Skeletal muscle satellite cell (primary cell): ENCODE measurements around the gene PER1.

ENCODE experiments used
- H3K27me3 ChIP-seq: 2 replicates; pipeline ENCODE4 v1.7.0; 2013; ENCODE audit warnings: low read length; ENCODE audit not compliant: control insufficient read depth, insufficient read depth
- H3K36me3 ChIP-seq: 2 replicates; pipeline ENCODE4 v1.7.0; 2013; ENCODE audit warnings: mild to moderate bottlenecking, control low read depth, low read length; ENCODE audit not compliant: insufficient read depth
- H3K4me1 ChIP-seq: 2 replicates; pipeline ENCODE4 v1.7.0; 2013; ENCODE audit warnings: low read length; ENCODE audit not compliant: control insufficient read depth, insufficient read depth
- H3K4me2 ChIP-seq: 2 replicates; pipeline ENCODE4 v1.7.0; 2013; ENCODE audit warnings: mild to moderate bottlenecking, low read length
- H3K4me3 ChIP-seq: 2 replicates; pipeline ENCODE4 v1.7.0; 2013; ENCODE audit warnings: low read length
- H3K9ac ChIP-seq: 2 replicates; pipeline ENCODE4 v1.7.0; 2013; ENCODE audit warnings: mild to moderate bottlenecking, low read depth, low read length, moderate library complexity
- H3K9me3 ChIP-seq: replicated peaks from 2 replicates; pipeline ENCODE4 v1.7.0; 2013; ENCODE audit warnings: mild to moderate bottlenecking, control low read depth, low read length

PER1 gene

DNA sequence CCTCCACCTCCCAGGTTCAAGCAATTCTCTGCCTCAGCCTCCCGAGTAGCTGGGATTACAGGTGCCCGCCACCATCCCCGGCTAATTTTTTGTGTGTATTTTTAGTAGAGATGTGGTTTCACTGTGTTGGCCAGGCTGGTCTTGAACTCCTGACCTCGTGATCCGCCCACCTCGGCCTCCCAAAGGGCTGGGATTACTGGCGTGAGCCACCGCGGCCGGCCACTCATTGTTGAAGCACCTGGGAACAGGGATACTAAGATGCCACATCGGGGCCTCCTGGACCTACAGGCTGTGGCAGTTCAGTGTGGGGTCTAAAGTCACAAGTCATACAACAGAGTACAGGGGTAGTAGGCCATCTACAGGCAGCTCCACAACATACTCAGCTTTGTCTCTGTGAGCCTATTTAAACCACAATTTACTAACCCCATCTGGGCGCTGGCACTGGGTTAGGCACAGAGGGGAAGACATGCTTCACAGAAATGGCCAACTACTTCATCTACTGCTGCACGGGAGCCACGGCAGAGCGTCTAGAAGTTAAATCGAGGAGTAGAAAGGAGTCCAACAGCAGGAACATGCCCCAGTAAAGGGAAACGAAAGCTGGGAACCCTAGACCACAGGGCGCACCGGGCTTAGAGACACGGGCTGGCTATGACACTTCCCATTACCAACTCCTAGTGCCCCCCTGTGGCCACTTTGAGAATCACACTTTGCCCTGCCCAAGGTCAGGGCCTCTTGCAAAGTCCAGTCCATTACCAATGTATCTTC is 6.2 kb upstream of the PER1 start:
- H3K4me2 ChIP-seq: peak overlapping the region; percentile 72
- no peaks in the 10 kb centered on the region for H3K9me3 ChIP-seq
- no peaks in the 10 kb centered on the region for H3K27me3 ChIP-seq
- H3K4me3 ChIP-seq: no peak overlapping the region
- peaks cover 26% of the 10 kb centered on the region for H3K36me3 ChIP-seq
- H3K4me1 ChIP-seq: peaks cover 44% of the 10 kb centered on the region
- H3K9ac ChIP-seq: peak overlapping the region; percentile 67

GRCh38 chr17:8156246-8156992 is 4.2 kb upstream of the PER1 start:
- Histone ChIP-seq H3K36me3 (peaks cover 32% of the 10 kb centered on the region), H3K9me3 (no peaks in the 10 kb centered on the region), H3K9ac (peak overlapping the region; percentile 100), H3K27me3 (no peaks in the 10 kb centered on the region), H3K4me3 (peak overlapping the region; percentile 93), H3K4me1 (peaks cover 44% of the 10 kb centered on the region), H3K4me2 (peak overlapping the region; percentile 87)

DNA sequence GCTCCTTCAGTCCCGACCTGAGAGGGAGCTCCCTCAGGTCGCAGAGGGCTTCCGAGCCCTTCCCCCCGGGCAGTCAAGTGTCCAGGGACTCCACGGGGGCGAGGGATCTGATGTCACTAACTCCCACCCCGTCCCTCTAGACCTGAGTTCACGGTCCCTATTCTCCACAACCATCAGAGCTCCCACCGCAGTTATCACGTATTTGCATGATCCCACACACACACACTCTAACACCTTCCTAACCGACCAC is 3.7 kb upstream of the PER1 start:
- peaks cover 40% of the 10 kb centered on the region for H3K4me1 ChIP-seq
- H3K9me3 ChIP-seq: no peaks in the 10 kb centered on the region

DNA sequence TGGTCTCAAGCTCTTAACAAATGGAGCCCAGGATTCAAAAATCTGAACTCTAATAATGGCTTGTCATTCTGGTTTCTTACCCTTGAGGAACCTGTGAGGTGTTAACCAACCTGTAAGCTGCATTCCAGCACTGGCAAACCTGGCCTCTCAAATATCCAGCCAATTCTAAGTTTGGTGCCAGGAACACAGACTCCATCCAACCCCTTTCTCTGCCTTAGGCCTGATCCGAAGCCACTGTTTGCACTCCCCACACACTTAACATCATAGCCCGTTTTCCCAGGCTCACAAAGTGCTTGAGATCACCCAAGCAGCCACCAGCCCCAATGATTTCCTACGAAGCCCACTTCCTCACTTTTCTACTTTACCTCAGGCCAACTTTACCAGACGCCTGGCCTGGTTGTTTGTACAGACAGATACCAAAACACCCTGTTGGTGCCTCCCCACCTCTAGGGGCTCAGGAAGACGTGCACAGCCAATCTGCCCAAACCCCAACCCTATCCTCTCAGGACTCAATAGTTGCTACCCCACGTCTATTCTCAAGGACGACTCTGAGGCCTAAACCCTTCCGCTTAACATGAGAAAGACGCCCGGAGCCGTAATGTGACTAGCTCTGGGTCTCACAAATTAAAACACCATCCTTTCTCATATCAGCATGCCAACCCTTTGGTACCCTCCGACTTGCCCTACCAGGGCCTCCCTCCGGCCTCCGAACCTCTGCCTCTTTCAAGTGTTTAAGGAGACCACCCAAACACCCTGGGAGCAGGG is 3.2 kb upstream of the PER1 start:
- Histone ChIP-seq H3K36me3 (peaks cover 29% of the 10 kb centered on the region), H3K27me3 (no peaks in the 10 kb centered on the region), H3K4me1 (peaks cover 41% of the 10 kb centered on the region), H3K4me3 (peak overlapping the region; percentile 93), H3K9ac (peak overlapping the region; percentile 100), H3K4me2 (peak overlapping the region; percentile 86), H3K9me3 (no peaks in the 10 kb centered on the region)

More for the DNA sequence above, 3.7 kb upstream of the PER1 start:
- peaks cover 29% of the 10 kb centered on the region for H3K36me3 ChIP-seq
- H3K4me3 ChIP-seq: peak overlapping the region; percentile 93
- no peaks in the 10 kb centered on the region for H3K27me3 ChIP-seq
- peak overlapping the region; percentile 86 for H3K4me2 ChIP-seq
- peak overlapping the region; percentile 100 for H3K9ac ChIP-seq

GRCh38 chr17:8154608-8155155 is 2.5 kb upstream of the PER1 start:
- H3K9ac ChIP-seq: peak overlapping the region; percentile 100
- H3K4me1 ChIP-seq: peaks cover 48% of the 10 kb centered on the region
- no peaks in the 10 kb centered on the region for H3K9me3 ChIP-seq
- no peaks in the 10 kb centered on the region for H3K27me3 ChIP-seq
- H3K36me3 ChIP-seq: peaks cover 31% of the 10 kb centered on the region
- peak overlapping the region; percentile 86 for H3K4me2 ChIP-seq
- peak overlapping the region; percentile 93 for H3K4me3 ChIP-seq

GRCh38 chr17:8153957-8154607 is 1.9 kb upstream of the PER1 start:
- H3K4me2 ChIP-seq: peak overlapping the region; percentile 96
- peaks cover 48% of the 10 kb centered on the region for H3K4me1 ChIP-seq
- peaks cover 32% of the 10 kb centered on the region for H3K36me3 ChIP-seq
- H3K9ac ChIP-seq: peak overlapping the region; percentile 100
- no peaks in the 10 kb centered on the region for H3K9me3 ChIP-seq
- peak overlapping the region; percentile 93 for H3K4me3 ChIP-seq
- H3K27me3 ChIP-seq: no peaks in the 10 kb centered on the region

DNA sequence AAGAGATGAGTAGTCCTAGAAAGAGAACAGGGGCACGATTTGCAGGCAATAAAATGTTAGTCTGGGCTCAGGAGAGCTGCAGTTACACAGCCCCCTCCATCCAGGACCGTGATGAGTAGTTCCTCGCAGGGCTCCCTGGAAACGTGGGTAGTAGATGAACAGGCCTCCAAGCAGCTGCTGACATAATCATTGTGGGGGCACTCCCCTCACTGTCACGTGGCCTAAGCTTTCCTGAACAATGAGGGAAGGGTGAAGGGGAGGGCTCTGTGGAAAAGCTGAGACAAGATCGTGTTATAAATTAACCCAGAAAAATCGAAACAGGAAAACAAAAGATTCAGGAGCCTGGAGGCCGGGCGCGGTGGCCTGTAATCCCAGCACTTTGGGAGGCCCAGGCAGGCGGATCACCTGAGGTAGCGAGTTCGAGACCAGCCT is 1.3 kb upstream of the PER1 start:
- Histone ChIP-seq H3K4me3 (peak overlapping the region; percentile 79), H3K36me3 (peaks cover 34% of the 10 kb centered on the region), H3K9ac (peak overlapping the region; percentile 99), H3K4me2 (peak overlapping the region; percentile 96), H3K4me1 (peaks cover 47% of the 10 kb centered on the region), H3K27me3 (no peaks in the 10 kb centered on the region), H3K9me3 (no peaks in the 10 kb centered on the region)

- Histone ChIP-seq H3K4me2 (peak overlapping the region; percentile 96), H3K36me3 (peaks cover 37% of the 10 kb centered on the region), H3K9ac (peak overlapping the region; percentile 99), H3K9me3 (no peaks in the 10 kb centered on the region), H3K4me1 (peaks cover 44% of the 10 kb centered on the region), H3K4me3 (peak overlapping the region; percentile 79), H3K27me3 (no peaks in the 10 kb centered on the region)
These were observed 837 bp upstream of the PER1 start for GRCh38 chr17:8153031-8153451.

DNA sequence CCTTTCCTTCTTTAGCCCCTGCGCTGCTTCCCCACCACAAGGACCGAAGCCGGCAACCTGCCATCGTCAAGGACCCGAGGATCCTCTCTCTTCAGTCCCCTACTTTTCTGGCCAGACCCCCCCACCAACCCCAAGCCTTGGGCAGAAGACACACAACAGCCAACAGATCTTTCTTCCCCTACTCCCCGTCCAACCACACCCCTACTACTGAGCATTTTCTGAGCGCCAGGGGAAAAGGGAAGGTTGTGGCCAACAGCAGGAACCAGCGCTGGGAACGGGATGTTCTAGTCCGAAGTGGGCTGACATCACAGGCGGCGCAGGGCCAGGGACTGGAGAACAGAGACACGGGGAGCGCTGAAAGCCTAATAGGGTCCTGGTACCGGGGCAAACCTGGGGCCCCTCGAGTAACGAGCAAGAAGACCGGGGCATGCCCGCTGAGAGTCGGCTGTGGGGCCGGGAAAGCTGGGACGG is 528 bp downstream of the PER1 start:
- Histone ChIP-seq H3K4me1 (peaks cover 38% of the 10 kb centered on the region), H3K27me3 (no peaks in the 10 kb centered on the region), H3K9me3 (no peaks in the 10 kb centered on the region), H3K4me2 (peak overlapping the region; percentile 96), H3K9ac (peak overlapping the region; percentile 99), H3K36me3 (peaks cover 51% of the 10 kb centered on the region), H3K4me3 (peak overlapping the region; percentile 79)

- Histone ChIP-seq H3K4me1 (peaks cover 38% of the 10 kb centered on the region), H3K9me3 (no peaks in the 10 kb centered on the region), H3K4me3 (peak overlapping the region; percentile 79), H3K36me3 (peaks cover 56% of the 10 kb centered on the region), H3K27me3 (no peaks in the 10 kb centered on the region), H3K9ac (peak overlapping the region; percentile 99), H3K4me2 (peak overlapping the region; percentile 96)
These were observed 1.0 kb downstream of the PER1 start for GRCh38 chr17:8151120-8151640.
